ENCODE measurements around the gene CD80.

The CD80 gene

GRCh38 chr3:119529883-119530282, 29.5 kb downstream of the CD80 start (continued):
- TF ChIP-seq ZNF394 (tag by site-specific recombination; IDR thresholded peaks at IDR 0.05; ENCODE audit: borderline replicate concordance) (no peak), ZNF221 (tag by site-specific recombination; IDR thresholded peaks at IDR 0.05; ENCODE audit: borderline replicate concordance) (no peak)

GRCh38 chr3:119527714-119528113, 31.7 kb downstream of the CD80 start:
- Histone ChIP-seq H3K27ac (ENCODE audit: extremely low read depth, low read depth, low read length) (no peak overlapping the region), H3K36me3 (ENCODE audit: control insufficient read depth in 2 of 2, insufficient read depth in 1 of 2, low read length in 2 of 2) (peaks cover 0 to 33% of the 10 kb centered on the region in 2 experiments; a peak in 2 of 3 replicates), H3K4me1 (ENCODE audit: control insufficient read depth, insufficient read depth, low read length) (no peaks in the 10 kb centered on the region), H3K4me3 (ENCODE audit: low read depth, low read length) (no peak overlapping the region), H3K9me3 (ENCODE audit: control insufficient read depth, insufficient read depth, low read depth, low read length) (no peaks in the 10 kb centered on the region)
- TF ChIP-seq ZNF398 (tag by site-specific recombination; IDR thresholded peaks at IDR 0.05) (no peak), BCL11A (tag by site-specific recombination; IDR thresholded peaks at IDR 0.05; ENCODE audit: low read depth) (no peak), AEBP2 (tag by site-specific recombination; IDR thresholded peaks at IDR 0.05; ENCODE audit: borderline replicate concordance) (no peak), ZNF169 (tag by site-specific recombination; IDR thresholded peaks at IDR 0.05) (no peak), ZNF670 (tag by site-specific recombination; IDR thresholded peaks at IDR 0.05; ENCODE audit: low read depth) (no peak), ZNF626 (tag by site-specific recombination; IDR thresholded peaks at IDR 0.05) (no peak), EGR2 (tag by site-specific recombination; IDR thresholded peaks at IDR 0.05; ENCODE audit: low read depth) (no peak), ZNF350 (tag by site-specific recombination; IDR thresholded peaks at IDR 0.05) (no peak), ZNF558 (tag by site-specific recombination; IDR thresholded peaks at IDR 0.05) (no peak), ZNF837 (tag by site-specific recombination; IDR thresholded peaks at IDR 0.05) (no peak), ZNF639 (tag by site-specific recombination; IDR thresholded peaks at IDR 0.05) (no peak), KLF8 (tag by site-specific recombination; IDR thresholded peaks at IDR 0.05) (no peak), BCL11B (tag by site-specific recombination; IDR thresholded peaks at IDR 0.05; ENCODE audit: low read depth) (no peak), SP7 (tag by site-specific recombination; IDR thresholded peaks at IDR 0.05) (no peak), ZNF521 (tag by site-specific recombination; IDR thresholded peaks at IDR 0.05) (no peak)
- POLR2A ChIA-PET: no interaction called here
- CTCF ChIA-PET: no interaction called here

- H3K27ac ChIP-seq (ENCODE audit: extremely low read depth, low read depth, low read length): no peak overlapping the region
- no peaks in the 10 kb centered on the region for H3K9me3 ChIP-seq (ENCODE audit: control insufficient read depth, insufficient read depth, low read depth, low read length)
- POLR2A ChIA-PET: no interaction called here
- H3K4me3 ChIP-seq (ENCODE audit: low read depth, low read length): no peak overlapping the region
- no peaks in the 10 kb centered on the region for H3K4me1 ChIP-seq (ENCODE audit: control insufficient read depth, insufficient read depth, low read length)
- CTCF ChIA-PET: no interaction called here
- H3K36me3 ChIP-seq (ENCODE audit: control insufficient read depth in 2 of 2, insufficient read depth in 1 of 2, low read length in 2 of 2): peaks cover 13 to 59% of the 10 kb centered on the region in 2 experiments
- TF ChIP-seq ZNF501 (tag by site-specific recombination; IDR thresholded peaks at IDR 0.05) (no peak), ZNF132 (tag by site-specific recombination; IDR thresholded peaks at IDR 0.05; ENCODE audit: borderline replicate concordance) (no peak), ZFP37 (tag by site-specific recombination; IDR thresholded peaks at IDR 0.05) (no peak), ZBTB8A (tag by site-specific recombination; IDR thresholded peaks at IDR 0.05) (no peak), ZBTB20 (tag by site-specific recombination; IDR thresholded peaks at IDR 0.05) (no peak), ZNF16 (tag by site-specific recombination; IDR thresholded peaks at IDR 0.05; ENCODE audit: low read depth) (no peak), ZNF624 (tag by site-specific recombination; IDR thresholded peaks at IDR 0.05) (no peak), TSHZ1 (tag by site-specific recombination; IDR thresholded peaks at IDR 0.05; ENCODE audit: borderline replicate concordance) (no peak), SALL2 (tag by site-specific recombination; IDR thresholded peaks at IDR 0.05; ENCODE audit: borderline replicate concordance) (no peak), ZNF155 (tag by site-specific recombination; IDR thresholded peaks at IDR 0.05) (no peak)
These were observed 34.3 kb downstream of the CD80 start for GRCh38 chr3:119524931-119525662.
